HEK293 (cell line): ENCODE measurements around the gene EIF4H.

Experiments used
- KLF16 ChIP-seq: fragments of 450-650 bp; formaldehyde crosslinking; IDR thresholded peaks from 2 replicates; pipeline ENCODE4 v1.5.1; 2017; ENCODE audit warnings: missing biosample characterization, missing genetic modification characterization
- ZNF274 ChIP-seq, 2 experiments: fragments of 200-500 bp in 1 of 2; fragments of 450-650 bp in 1 of 2; sonication (Bioruptor generic) in 1 of 2; formaldehyde crosslinking in 1 of 2; IDR thresholded peaks; 2 replicates each; pipeline versions ENCODE4 v1.5.1 to v1.6.1; 2014 to 2016; ENCODE audit warnings: borderline replicate concordance in 1 of 2, inconsistent platforms in 1 of 2, low read length in 1 of 2, missing biosample characterization in 1 of 2, missing genetic modification characterization in 1 of 2

- TF ChIP-seq KLF16 (tag by site-specific recombination) (no peak), ZNF274 (IDR thresholded peaks at IDR 0.05; ENCODE audit: low read length) (no peak), ZNF274 (tag by site-specific recombination; IDR thresholded peaks at IDR 0.05; ENCODE audit: borderline replicate concordance) (no peak)
Measured at GRCh38 chr7:74242122-74242443, 67.9 kb downstream of the EIF4H start.
